B cell (primary cell): ENCODE measurements around the gene COL5A2.

ENCODE experiments used
- EZH2 ChIP-seq: IDR thresholded peaks from 2 replicates; pipeline ENCODE4 v1.6.1; 2012; ENCODE audit warnings: borderline replicate concordance, low read depth, mild to moderate bottlenecking, moderate library complexity, low read length; ENCODE audit not compliant: insufficient read depth, poor library complexity, severe bottlenecking
- TF ChIP-seq, protein P1 (sequence below): fragments of 200-600 bp; IDR thresholded peaks from one replicate; pipeline ENCODE4 v1.8.0; 2022; ENCODE audit warnings: antibody characterized with exemption, mild to moderate bottlenecking

DNA sequence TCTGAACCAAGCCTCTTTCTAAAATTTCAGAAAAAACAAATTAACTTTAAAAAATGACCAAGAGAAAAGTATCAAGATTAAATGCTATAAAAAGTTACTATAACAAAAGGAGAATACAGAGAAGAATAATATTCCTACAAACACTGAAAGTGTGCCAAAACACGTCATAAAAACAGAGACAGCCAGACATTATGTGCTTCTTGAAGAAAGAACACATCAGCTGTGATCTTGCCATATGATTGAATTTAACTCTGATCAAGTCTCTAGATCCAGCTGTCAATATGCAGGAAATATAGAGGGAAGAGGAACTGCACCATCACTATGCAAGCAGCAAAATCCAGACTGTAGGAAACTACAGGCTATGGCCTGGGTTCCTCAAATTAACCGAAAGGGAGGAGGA lies 33.7 kb upstream of the COL5A2 start:
- TF ChIP-seq, protein P1, sequence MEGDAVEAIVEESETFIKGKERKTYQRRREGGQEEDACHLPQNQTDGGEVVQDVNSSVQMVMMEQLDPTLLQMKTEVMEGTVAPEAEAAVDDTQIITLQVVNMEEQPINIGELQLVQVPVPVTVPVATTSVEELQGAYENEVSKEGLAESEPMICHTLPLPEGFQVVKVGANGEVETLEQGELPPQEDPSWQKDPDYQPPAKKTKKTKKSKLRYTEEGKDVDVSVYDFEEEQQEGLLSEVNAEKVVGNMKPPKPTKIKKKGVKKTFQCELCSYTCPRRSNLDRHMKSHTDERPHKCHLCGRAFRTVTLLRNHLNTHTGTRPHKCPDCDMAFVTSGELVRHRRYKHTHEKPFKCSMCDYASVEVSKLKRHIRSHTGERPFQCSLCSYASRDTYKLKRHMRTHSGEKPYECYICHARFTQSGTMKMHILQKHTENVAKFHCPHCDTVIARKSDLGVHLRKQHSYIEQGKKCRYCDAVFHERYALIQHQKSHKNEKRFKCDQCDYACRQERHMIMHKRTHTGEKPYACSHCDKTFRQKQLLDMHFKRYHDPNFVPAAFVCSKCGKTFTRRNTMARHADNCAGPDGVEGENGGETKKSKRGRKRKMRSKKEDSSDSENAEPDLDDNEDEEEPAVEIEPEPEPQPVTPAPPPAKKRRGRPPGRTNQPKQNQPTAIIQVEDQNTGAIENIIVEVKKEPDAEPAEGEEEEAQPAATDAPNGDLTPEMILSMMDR: no peak
- TF ChIP-seq EZH2: no peak
